Panc1 (cell line): Measurements from ENCODE around the gene CSNK2A2. TPM values are rescaled to one million over a fixed set of nuclear protein-coding genes. Genes with fewer than 3 reads are reported as not detected.

Experiments
- ATAC-seq: fragments of 200-7000 bp; cut with Tn5 transposase; 2 replicates; pipeline ENCODE4 v1.9.1; 2020; ENCODE audit warnings: mild to moderate bottlenecking, moderate library complexity
- BruUV-seq: library from RNA; stranded (reverse); fragments of 400-500 nt; replicated peaks from 2 replicates; lab custom pipeline; 2021; lab: Mats Ljungman, UMichigan
- CTCF ChIA-PET: fragments of 300-600 bp; sonication (Branson Sonifier 250); formaldehyde crosslinking; loops from one replicate; lab custom pipeline; 2022; ENCODE audit warnings: antibody characterized with exemption; lab: Charles Lee
- POLR2A ChIA-PET: fragments of 300-600 bp; sonication (Branson Sonifier 250); formaldehyde crosslinking; loops from one replicate; lab custom pipeline; 2022; ENCODE audit warnings: antibody characterized with exemption; lab: Charles Lee
- DNase-seq: peaks from one replicate; pipeline ENCODE4 v3.0.0-alpha.2; 2010; ENCODE audit warnings: low read depth, low spot score
- H3K27ac ChIP-seq: 2 replicates; pipeline ENCODE4 v1.5.1; 2011; ENCODE audit warnings: mild to moderate bottlenecking, low read length, inconsistent platforms
- H3K27me3 ChIP-seq: fragments of 200-500 bp; sonication (Bioruptor generic); 2 replicates; pipeline ENCODE4 v1.6.0; 2014; ENCODE audit warnings: low read length, inconsistent platforms; ENCODE audit not compliant: control insufficient read depth, insufficient read depth
- H3K36me3 ChIP-seq: fragments of 200-500 bp; sonication (Bioruptor generic); 2 replicates; pipeline ENCODE4 v1.5.1; 2014; ENCODE audit warnings: inconsistent platforms, mild to moderate bottlenecking, low read length, moderate library complexity; ENCODE audit not compliant: control insufficient read depth, insufficient read depth
- H3K4me1 ChIP-seq: 2 replicates; pipeline ENCODE4 v1.5.1; 2011; ENCODE audit warnings: inconsistent platforms, mild to moderate bottlenecking, low read length, moderate library complexity; ENCODE audit not compliant: control insufficient read depth, insufficient read depth
- H3K4me3 ChIP-seq, 2 experiments: 2 replicates each; pipeline ENCODE4 v1.5.1; 2011 to 2012; ENCODE audit warnings: low read depth in 2 of 2, low read length in 2 of 2, mild to moderate bottlenecking in 2 of 2, inconsistent platforms in 1 of 2, moderate library complexity in 1 of 2
- H3K9me3 ChIP-seq: fragments of 200-500 bp; sonication (Bioruptor generic); 2 replicates; pipeline ENCODE4 v1.5.1; 2014; ENCODE audit warnings: low read depth, mild to moderate bottlenecking, inconsistent platforms, low read length, moderate library complexity; ENCODE audit not compliant: control insufficient read depth, insufficient read depth
- POLR2AphosphoS5 ChIP-seq: IDR thresholded peaks from 2 replicates; pipeline ENCODE4 v1.6.1; 2012; ENCODE audit warnings: mild to moderate bottlenecking, low read depth, low read length, moderate library complexity
- REST ChIP-seq, 2 experiments: IDR thresholded peaks; 2 replicates each; pipeline ENCODE4 v1.6.1; 2011 to 2012; ENCODE audit warnings: low read depth in 2 of 2, control low read depth in 1 of 2, low read length in 1 of 2, mild to moderate bottlenecking in 1 of 2, moderate library complexity in 1 of 2; ENCODE audit not compliant: insufficient read depth in 1 of 2
- SIN3A ChIP-seq: IDR thresholded peaks from 2 replicates; pipeline ENCODE4 v1.6.1; 2012; ENCODE audit warnings: low read depth, mild to moderate bottlenecking, low read length, moderate library complexity, borderline replicate concordance; ENCODE audit not compliant: insufficient read depth
- TCF7L2 ChIP-seq: IDR thresholded peaks from 2 replicates; pipeline ENCODE4 v1.6.1; 2011; ENCODE audit warnings: mild to moderate bottlenecking, low read depth, low read length, inconsistent platforms
- in situ Hi-C: cut with HindIII; loops from 2 replicates; pipeline ENCODE4 v1.10.0; 2016; ENCODE audit warnings: low sequenced_read_pairs, low pct_unique_long_range_greater_than_20kb
- intact Hi-C: fragments of 100-400 bp; cut with micrococcal nuclease; formaldehyde crosslinking; loops from one replicate; pipeline ENCODE4 v1.10.0; 2022; ENCODE audit not compliant: unreplicated experiment
- total RNA-seq: library from RNA; stranded (reverse); gene quantifications from one replicate; pipeline ENCODE4 v1.2.1, GENCODE V29; 2021; ENCODE audit not compliant: unreplicated experiment
- TF ChIP-seq, protein P1 (sequence below): fragments of 450-650 bp; IDR thresholded peaks from 2 replicates; pipeline ENCODE4 v1.5.1; 2017; ENCODE audit warnings: mild to moderate bottlenecking

CSNK2A2 gene
- total RNA-seq, 1 experiment from 2014 or later = 60.9 TPM

DNA sequence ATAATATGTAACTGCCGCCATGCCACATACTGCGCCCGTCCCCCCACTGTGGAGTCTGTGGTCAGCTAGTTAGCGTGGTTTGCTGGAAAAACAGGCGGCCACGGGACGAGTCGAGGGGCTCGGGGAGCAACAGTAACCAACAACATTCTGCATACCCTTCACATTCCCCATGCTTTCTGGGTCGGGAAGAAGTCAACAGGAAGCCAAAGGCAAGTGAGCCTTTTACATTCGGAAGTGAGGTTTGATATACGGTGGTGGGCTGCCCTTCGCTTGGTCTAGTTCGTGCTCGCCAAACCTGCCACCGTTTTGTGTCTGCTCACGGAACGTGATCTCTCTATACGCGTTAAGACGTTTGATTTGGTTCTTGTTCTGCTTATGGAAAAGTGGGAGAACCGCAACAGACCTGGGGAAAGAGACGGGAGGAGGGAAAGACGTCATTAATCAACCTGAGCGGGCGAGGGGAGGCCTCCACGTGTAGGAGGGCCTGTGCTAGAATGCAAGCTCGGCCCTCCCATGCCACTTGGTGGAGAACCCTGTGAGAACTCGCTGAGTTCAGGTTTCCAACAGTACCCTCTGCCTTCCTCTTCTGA is 39.9 kb downstream of the CSNK2A2 start:
- Histone ChIP-seq H3K4me3 (no peak overlapping the region), H3K27me3 (no peaks in the 10 kb centered on the region), H3K36me3 (peaks cover 11% of the 10 kb centered on the region; the same call in 1 of the 2 replicates), H3K4me1 (no peaks in the 10 kb centered on the region), H3K27ac (no peak overlapping the region), H3K9me3 (no peaks in the 10 kb centered on the region)
- no TSS peak for BruUV-seq
- TF ChIP-seq SIN3A (no peak), POLR2AphosphoS5 (no peak)
- POLR2A ChIA-PET = no interaction called here
- no peak for ATAC-seq
- CTCF ChIA-PET = no interaction called here
- intact Hi-C loops (no loop called here), in situ Hi-C loops (no loop called here)
- no peak for DNase-seq

DNA sequence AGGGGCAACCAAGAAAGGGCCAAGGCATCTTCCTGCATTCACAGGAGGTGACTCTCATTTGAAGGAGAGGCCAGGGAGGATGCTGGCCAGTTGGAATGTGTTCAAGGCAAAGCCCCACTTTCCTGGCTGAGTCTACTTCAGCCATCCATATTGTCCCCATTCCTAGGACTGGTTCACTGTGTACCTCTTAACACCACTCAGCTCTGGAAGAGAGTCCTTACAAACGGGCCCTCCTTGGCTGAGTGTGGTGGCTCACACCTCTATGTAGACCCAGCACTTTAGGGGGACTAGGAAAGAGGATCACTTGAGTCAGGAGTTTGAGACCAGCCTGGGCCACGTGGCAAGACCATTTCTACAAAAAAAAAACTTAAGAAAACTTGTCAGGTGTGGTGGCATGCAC is 40.7 kb downstream of the CSNK2A2 start:
- intact Hi-C loops (no loop called here), in situ Hi-C loops (no loop called here)
- Histone ChIP-seq H3K9me3 (no peaks in the 10 kb centered on the region), H3K27ac (no peak overlapping the region), H3K36me3 (peaks cover 6% of the 10 kb centered on the region; the same call in 1 of the 2 replicates), H3K4me1 (no peaks in the 10 kb centered on the region), H3K4me3 (no peak overlapping the region), H3K27me3 (no peaks in the 10 kb centered on the region)
- DNase-seq (no peak), ATAC-seq (no peak)
- no TSS peak for BruUV-seq
- POLR2A ChIA-PET = no interaction called here
- CTCF ChIA-PET = no interaction called here
- TF ChIP-seq, protein P1, sequence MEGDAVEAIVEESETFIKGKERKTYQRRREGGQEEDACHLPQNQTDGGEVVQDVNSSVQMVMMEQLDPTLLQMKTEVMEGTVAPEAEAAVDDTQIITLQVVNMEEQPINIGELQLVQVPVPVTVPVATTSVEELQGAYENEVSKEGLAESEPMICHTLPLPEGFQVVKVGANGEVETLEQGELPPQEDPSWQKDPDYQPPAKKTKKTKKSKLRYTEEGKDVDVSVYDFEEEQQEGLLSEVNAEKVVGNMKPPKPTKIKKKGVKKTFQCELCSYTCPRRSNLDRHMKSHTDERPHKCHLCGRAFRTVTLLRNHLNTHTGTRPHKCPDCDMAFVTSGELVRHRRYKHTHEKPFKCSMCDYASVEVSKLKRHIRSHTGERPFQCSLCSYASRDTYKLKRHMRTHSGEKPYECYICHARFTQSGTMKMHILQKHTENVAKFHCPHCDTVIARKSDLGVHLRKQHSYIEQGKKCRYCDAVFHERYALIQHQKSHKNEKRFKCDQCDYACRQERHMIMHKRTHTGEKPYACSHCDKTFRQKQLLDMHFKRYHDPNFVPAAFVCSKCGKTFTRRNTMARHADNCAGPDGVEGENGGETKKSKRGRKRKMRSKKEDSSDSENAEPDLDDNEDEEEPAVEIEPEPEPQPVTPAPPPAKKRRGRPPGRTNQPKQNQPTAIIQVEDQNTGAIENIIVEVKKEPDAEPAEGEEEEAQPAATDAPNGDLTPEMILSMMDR = no peak
- no peak for TF ChIP-seq REST (IDR thresholded peaks at IDR 0.05; ENCODE audit: insufficient read depth in 1 of 2, low read depth in 2 of 2, low read length in 1 of 2)
- no peak for TF ChIP-seq POLR2AphosphoS5
- no peak for TF ChIP-seq TCF7L2
- TF ChIP-seq SIN3A = no peak

DNA sequence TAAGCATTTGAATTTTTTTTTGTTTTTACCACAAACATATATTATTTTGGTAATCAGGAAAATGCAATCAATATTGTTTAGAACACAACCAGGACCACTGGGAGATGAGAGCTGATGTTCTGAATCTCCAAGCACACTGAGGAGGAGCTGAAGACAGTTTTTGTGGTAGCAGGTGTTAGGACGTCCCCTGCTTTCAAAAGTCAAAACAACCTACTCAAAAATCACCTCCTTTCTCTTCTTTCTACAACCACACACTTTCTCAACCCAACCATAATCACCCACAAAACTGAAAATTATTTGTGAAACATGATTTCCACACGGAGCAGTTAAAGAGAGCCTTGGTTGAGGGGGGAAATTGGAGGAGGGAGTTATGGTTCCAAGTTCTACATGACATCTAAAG is 42.1 kb downstream of the CSNK2A2 start:
- DNase-seq = no peak
- ChIA-PET CTCF (no interaction called here), POLR2A (no interaction called here)
- intact Hi-C loops = no loop called here
- Histone ChIP-seq H3K27ac (no peak overlapping the region), H3K4me1 (no peaks in the 10 kb centered on the region), H3K4me3 (no peak overlapping the region), H3K36me3 (no peaks in the 10 kb centered on the region), H3K27me3 (no peaks in the 10 kb centered on the region), H3K9me3 (no peaks in the 10 kb centered on the region)
- ATAC-seq = no peak
- TF ChIP-seq, protein P1 = no peak
- TF ChIP-seq REST (IDR thresholded peaks at IDR 0.05; ENCODE audit: insufficient read depth in 1 of 2, low read depth in 2 of 2, low read length in 1 of 2) = no peak
- TF ChIP-seq TCF7L2 = no peak
- no peak for TF ChIP-seq POLR2AphosphoS5
- TF ChIP-seq SIN3A = no peak
- no TSS peak for BruUV-seq
- in situ Hi-C loops = no loop called here
